ENCODE data around the gene CENPX.

The CENPX gene

DNA sequence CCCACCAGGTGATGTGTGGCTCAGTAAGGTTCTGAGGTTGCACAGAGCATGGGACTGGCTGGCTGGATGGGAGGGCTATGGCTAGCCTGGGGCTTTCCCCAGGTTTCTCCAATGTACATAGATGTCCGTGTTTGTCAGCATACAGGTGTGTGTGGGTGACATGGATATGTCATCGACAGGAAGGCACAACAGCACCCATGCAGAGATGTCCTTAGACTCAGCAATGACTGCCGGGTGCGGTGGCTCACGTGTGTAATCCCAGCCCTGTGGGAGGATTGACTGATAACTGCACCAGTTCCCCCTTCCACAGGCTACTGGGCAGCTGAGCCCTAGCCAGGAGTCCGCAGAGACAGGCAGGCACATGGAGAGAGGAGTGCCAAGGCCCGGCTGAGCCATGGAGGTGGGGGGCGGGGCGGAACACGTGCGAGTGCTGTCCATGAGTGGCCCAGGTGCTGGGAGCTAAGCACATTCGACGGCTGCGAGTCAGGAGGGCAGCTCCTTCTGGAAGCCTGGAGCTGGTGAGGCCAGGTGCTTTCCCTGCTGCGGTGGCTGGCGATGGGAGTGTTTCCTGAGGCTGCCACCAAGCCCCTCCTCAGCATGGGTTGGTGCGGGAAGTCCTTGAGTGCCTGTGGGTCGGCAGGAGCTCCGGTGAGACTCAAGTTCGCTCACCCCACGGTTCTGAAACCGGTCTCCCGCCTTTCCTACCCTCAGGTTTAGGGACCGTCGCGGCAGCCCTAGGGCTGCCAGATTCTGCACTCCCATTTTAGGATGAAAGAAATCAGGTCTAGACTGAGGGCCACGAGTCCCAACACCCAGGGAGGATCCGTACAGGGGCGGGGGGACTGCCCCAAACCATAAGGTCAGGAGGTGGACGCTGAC is 46.1 kb downstream of the CENPX start:
- TF ChIP-seq, protein P1, sequence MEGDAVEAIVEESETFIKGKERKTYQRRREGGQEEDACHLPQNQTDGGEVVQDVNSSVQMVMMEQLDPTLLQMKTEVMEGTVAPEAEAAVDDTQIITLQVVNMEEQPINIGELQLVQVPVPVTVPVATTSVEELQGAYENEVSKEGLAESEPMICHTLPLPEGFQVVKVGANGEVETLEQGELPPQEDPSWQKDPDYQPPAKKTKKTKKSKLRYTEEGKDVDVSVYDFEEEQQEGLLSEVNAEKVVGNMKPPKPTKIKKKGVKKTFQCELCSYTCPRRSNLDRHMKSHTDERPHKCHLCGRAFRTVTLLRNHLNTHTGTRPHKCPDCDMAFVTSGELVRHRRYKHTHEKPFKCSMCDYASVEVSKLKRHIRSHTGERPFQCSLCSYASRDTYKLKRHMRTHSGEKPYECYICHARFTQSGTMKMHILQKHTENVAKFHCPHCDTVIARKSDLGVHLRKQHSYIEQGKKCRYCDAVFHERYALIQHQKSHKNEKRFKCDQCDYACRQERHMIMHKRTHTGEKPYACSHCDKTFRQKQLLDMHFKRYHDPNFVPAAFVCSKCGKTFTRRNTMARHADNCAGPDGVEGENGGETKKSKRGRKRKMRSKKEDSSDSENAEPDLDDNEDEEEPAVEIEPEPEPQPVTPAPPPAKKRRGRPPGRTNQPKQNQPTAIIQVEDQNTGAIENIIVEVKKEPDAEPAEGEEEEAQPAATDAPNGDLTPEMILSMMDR (conservative IDR thresholded peaks at IDR 0.05; ENCODE audit: low read length), result no peak
- H3K4me3 ChIP-seq (ENCODE audit: low read length), result peak overlapping the region; percentile 67
- no peak for DNase-seq (ENCODE audit: low read depth)

DNA sequence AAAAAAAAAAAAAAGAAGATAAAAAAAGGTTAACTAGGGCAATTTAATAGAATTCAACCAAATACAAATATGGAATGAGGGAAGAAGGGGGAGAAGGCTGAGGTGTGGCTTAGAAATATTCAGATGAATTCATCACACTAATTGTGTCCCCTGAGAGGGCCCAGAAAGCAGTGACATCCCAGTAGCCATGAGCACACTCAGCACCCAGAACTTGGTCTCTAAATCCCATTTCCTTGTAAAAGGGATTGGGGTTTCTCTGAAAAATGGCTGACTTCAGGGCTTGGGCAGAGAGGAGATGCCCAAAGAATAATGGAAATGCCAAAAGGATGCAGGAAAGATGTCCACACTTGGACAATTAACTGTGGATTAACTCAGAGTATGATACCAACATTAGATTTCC is 49.2 kb downstream of the CENPX start:
- DNase-seq (ENCODE audit: low read depth), result no peak
- no peak overlapping the region for H3K4me3 ChIP-seq (ENCODE audit: low read length)
- TF ChIP-seq, protein P1 (conservative IDR thresholded peaks at IDR 0.05; ENCODE audit: low read length), result no peak

DNA sequence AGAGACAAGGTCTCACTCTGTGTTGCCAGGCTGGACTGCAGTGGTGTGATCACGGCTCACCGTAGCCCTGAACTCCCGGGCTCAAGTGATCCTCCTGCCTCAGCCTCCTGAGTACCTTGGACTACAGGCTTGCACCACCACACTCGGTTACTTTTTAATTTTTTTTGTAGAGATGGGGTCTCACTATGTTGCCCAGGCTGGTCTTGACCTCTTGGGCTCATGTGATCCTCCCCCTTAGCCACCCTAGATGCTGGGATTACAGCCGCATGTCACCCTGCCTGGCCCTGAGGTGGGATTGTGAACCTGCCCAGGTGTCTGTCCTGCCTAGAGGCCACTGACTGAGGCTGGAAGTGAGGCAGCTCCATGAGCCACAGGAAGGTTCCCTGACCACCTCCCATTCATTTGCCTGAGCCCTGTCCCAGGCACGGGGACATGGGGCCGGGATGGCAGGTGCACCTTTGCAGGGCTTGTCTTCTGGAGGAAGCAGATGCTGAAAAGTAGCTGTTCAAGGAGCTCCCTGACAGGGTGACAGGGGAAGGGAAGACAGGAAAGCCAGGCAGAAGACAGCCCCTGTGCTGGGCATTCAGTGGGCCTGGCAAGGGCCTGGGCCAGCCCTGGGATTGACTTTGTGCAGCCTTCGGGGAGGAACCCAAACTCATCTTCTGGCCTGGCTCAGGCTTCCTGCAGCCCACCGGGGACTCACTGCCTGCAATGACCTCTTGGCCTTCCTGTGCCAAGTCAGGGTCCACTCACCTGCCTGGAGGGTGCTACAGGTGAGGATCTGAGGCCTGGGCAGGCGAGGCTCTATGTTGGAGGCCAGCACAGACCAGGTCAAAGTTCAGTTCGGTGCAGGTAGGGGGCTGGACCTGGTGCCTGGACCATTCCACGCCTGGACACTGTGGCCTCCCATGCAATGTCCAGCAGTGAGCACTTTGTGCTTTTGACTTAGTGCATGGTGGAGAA is 53.5 kb downstream of the CENPX start:
- TF ChIP-seq, protein P1 (conservative IDR thresholded peaks at IDR 0.05; ENCODE audit: low read length), result no peak
- no peak for DNase-seq (ENCODE audit: low read depth)
- no peak overlapping the region for H3K4me3 ChIP-seq (ENCODE audit: low read length)
